HG03175 (cell line): Measurements from ENCODE around the gene PKD2L2.
"Not testable (repeated sequence)": the region's sequence is repeated elsewhere in the genome, so short reads cannot be mapped to it uniquely, and the experiment has no call there.

ENCODE experiments used
- ATAC-seq: cut with Tn5 transposase; IDR thresholded peaks from one replicate; pipeline ENCODE4 v1.9.1; 2021; ENCODE audit warnings: mild to moderate bottlenecking, moderate library complexity; ENCODE audit not compliant: unreplicated experiment

PKD2L2 gene

DNA sequence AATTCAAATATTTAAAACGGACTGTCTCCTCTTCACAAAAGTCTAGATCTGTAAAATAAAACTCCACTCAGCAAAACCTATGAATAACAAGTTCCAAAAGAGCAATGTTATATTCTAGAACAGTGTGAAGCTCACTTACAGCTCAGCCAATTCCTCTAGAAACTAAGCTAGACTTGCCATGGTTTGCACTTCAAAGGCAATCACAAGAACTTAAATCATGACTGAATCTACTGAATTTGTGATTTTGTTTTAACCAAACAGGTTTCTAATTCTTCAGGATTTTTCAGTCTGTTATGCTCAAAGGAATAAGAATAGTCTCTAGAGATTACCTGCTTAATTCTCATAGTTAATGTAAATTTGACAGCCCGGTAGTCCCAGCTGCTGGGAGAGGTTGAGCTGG lies 1.4 kb upstream of the PKD2L2 start:
- no peak for ATAC-seq

DNA sequence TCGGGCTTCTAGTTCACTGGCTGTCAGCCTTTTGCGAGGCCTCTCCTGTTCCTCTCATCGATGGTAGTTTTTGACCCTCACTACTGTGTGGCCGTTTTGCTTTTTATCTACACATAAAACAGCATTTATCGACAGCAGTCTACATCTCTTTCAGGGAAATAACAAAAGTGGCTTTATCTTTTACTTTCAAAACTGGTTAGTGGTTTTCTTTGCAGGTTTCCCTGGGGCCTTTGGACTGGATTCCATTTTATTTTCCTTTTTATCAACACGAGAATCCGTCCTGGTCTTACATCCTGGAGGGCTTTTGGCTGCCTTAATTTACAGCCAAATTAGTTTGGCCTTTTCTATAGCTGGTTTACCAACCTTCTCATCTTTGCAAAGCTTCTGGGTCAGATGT lies 793 bp upstream of the PKD2L2 start:
- ATAC-seq: peak; percentile 1

DNA sequence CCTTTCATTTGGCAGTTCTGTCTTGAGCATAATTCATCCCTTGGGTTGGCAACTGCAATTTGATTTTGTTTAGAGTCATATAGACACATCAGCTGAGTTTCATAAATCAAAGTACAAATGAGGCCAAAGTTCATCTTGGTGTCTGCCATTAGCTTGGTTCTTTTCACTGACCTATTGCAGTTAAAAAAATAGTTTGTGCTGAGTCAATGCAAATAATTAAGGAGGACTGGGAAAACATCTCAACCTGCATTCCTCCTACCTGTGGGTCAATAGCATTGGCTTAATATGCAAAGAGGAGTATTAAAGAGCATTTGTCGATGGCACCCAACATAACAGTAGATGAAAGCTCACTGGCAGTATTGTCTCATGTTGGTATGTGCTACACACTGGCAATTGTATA lies 1.6 kb downstream of the PKD2L2 start:
- no peak for ATAC-seq

DNA sequence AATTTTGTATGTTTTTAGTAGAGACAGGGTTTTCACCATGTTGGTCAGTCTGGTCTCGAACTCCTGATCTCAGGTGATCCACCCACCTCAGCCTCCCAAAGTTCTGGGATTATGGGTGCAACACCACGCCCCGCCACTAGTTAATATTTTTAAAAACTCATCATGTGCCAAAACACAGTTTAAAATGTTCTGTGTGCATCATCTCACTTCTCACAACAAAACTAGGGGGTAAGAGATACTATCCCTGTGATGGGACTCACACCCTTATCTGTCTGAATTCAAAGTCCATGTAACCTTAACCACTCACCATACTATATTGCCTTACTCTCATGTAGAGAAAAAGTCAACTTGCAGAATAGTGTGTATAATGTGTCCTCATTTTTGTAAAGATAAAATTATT lies 2.6 kb downstream of the PKD2L2 start:
- no peak for ATAC-seq

DNA sequence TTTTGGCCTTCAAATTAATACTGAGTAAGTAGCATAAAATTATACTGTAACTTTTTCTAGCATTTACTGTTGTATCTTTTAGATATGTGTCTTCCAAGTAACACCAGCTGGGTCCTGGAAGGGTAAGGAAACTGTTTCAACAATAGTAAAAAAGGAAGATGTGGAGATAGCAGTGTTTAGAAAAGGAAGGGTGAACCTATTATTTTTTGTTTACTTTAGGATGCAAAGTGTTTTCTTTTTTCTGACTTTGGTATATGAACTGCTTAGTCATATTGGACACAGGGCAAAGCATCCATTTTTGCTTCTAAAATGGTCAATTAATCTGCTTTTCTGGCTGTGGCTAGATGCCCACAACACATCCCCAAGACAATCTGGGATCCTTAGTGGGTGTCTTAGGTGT lies 5.3 kb downstream of the PKD2L2 start:
- no peak for ATAC-seq

DNA sequence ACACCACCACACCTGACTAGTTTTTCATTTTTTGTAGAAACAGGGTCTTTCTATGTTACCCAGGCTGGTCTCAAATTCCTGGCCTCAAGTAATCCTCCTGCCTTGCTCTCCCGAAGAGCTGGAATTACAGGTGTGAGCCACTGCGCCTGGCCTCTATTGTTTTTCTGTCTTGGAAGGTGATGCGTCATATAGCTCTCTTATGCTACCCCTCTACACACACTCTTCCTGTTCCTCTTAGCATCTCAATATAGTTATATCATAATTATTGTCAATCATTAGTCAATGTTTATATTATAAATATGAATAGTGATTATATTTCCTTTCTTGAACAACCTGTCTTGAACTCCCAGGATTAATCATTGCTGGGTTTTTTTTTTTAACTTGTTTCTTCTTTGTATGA lies 7.3 kb downstream of the PKD2L2 start:
- ATAC-seq: no peak

DNA sequence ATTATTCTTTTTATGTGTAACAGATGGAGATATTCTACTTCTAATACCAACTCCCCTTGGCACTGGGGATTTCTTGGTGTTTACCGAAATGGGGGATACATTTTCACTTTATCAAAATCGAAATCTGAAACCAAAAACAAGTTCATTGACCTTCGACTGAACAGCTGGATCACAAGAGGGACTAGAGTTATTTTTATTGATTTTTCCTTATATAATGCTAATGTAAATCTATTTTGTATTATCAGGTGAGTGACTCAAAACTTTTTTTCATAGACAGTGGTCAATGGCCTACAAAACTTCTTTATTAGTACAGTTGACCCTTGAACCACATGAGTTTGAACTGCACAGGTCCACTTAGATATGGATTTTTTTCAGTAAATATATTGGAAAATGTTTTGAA lies 10.2 kb downstream of the PKD2L2 start:
- ATAC-seq: no peak

DNA sequence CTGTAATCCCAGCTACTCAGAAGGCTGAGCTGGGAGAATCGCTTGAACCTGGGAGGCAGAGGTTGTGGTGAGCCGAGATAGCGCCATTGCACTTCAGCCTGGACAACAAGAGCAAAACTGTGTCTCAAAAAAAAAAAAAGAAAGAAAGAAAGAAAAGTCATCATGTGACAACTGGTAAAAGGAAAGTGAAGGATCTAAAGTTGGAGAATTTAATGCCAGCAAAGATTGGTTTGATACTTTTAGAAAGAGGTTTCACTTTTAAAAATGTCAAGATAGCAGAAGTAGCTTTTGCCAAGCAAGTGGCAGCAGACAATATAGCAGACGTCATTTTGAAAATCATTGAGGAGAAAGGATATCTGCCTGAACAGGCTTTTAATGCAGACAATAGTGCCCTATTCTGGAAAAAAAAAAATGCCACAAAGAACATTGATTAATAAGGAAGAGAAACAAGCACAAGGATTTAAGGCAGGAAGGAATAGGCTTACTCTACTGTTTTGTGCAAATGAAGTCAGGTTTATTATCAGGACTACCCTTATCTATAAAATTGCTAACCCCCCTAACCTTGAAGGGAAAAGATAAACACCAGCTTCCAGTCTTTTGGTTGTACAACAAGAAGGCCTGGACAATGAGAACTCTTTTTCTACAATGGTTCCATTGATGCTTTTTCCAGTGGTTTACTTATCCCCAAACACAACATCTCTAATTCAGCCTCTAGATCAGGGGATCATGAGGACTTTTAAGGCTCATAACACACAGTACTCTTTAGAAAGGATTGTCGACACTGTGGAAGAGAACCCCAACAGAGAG lies 12.0 kb downstream of the PKD2L2 start:
- ATAC-seq: no peak

DNA sequence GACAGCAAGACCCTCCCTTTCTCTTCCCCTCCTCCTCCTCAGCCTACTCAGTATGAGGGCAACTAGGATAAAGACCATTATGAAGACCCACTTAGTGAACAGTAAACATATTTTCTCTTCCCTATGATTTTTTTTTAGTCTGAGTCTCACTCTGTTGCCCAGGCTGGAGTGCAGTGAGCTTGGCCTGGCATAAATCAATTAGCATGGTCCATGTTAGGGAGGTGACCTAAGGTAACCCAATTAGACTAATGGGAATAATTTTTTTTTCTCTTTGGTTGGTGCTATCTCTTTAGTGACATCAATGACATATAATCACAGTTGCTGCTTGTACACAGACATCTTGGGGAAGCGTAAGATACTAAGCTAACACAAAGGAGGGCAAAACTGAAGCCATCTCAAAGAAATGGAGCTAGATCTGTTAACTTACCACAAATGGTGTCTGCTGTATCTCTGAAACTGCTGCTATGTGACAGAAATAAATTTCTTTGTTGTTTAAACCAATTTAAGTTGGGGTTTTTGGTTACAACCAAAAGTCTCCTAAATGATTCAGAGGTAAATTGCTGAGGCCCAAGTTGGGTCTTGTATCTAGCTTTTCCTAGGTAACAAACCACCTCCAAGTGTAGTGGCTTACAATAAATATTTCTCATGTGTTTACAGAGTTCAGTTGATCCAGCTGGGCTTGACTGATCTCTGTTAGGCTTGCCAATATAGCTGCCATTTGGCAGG lies 13.3 kb downstream of the PKD2L2 start:
- ATAC-seq: no peak

DNA sequence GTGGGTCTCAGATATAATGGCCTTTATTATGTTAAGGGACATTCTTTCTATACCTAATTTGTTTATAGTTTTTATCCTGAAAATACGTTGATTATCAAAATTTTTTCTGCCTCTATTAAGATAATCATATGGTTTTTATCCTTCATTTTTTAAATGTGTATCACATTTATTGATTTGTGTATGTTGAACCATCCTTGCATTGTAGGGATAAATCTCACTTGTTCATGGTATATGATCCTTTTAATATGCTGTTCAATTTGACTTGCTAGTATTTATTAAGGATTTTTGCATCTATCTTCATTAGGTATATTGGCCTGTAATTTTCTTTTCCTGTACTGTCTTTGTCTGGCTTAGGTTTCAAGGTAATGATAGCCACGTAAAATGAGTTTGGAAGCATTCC lies 25.5 kb downstream of the PKD2L2 start:
- ATAC-seq: no peak

DNA sequence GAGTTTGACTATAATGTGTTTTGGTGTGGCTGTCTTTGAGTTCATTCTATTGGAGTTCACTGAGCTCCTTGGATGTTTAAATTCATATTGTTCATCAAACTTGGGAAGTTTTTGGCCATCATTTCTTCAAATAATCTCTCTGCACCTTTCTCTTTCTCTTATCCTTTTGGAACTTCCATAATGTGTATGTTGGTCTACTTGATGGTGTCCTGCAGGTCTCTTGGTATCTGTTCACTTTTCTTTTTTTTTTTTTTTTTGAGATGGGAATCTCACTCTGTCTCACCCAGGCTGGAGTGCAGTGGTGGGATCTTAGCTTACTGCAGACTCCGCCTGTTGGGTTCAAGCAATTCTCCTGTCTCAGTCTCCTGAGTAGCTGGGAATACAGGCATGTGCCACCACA lies 27.7 kb downstream of the PKD2L2 start:
- ATAC-seq: no peak

DNA sequence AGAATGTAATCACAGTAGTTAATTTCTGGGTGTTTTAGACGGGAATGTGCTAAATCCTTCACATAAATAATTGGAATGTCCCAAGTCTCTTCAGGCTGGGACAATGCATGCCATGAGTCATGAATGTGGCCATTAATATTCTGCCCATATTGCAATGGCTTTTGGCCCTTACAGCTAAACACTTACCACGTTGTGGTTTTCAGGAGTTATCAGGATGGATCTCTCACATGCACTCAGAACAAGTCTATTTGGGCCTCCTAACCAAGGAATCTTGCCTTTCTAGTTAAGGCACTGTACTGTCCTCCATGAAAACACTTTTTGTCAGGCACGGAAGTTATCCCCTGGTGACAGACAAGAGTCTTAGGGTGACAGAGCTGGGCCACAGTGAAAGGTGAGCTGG lies 32.7 kb downstream of the PKD2L2 start:
- ATAC-seq: no peak

DNA sequence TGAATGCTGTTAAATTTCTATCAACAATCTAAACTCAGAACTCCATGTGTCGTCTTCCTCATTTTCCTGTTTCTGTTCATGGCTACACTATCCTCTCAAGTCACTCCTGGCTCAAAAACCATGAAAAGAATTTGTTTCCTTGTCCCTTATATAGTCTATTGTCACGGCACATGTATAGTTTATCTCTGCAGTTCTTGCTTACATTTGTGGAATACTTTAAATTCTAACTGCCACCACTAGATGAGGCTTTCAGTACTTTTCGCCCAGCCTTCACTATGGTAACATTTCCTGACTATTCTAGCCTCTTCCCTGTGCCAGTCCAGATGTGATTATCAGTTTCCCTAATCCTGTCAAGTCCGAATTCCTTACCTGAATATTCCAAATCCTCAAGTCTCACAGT lies 34.6 kb downstream of the PKD2L2 start:
- no peak for ATAC-seq

DNA sequence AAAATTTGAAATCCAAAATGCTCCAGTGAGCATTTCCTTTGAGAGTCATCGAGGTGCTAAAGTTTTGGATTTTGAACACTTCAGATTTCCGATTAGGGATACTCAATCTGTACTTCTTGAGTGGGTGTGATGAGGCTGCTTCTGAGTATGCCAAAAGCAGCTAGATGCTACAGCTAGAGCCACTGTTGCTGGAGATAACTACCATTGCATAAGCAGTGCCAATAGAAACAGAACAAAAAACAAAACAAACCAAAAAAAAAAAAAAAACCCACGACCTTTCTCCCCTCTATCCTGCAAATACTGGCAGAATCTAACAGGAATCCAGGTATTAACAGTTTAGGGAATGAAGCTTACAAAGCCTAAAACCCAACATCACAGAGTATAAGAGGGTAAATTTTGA lies 43.5 kb downstream of the PKD2L2 start:
- no peak for ATAC-seq

DNA sequence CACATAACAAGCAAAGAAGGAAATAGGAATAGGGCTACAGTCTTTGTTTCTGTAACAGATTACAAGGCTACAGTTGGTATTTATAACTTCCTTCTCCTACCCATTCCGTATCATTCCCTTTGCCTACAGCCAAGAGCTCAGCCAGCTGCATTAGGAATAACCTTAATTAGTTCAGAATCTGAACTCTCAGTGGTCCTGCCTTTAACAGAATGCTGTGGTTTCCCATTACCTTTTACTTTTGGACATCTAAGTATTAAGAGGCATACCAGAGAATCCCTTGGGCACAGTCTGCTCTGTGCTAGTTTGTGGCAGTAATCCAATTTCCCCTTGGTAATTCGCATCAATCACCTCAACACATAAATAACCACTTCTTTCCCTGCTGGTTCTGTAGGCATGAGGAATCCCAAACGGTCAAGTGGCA lies 44.2 kb downstream of the PKD2L2 start:
- ATAC-seq: no peak

DNA sequence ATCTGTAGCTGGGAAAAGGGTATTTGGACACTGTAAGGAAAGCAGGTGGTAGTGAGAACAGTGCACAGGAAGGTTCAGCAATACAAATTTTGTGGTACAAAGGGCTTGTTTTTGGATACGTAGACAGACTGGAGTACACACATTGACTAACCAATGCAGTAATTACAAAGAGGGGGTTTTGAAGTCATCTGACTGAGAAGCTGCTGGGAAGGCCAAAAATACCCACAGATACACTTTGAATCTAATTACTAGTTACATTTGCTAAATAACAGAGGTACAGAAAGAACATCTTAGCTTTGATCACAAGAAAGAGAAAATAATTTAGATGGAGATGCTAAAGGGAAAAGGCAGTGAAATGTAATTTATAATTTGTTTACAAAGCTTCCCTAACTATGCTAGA lies 45.9 kb downstream of the PKD2L2 start:
- ATAC-seq: no peak

DNA sequence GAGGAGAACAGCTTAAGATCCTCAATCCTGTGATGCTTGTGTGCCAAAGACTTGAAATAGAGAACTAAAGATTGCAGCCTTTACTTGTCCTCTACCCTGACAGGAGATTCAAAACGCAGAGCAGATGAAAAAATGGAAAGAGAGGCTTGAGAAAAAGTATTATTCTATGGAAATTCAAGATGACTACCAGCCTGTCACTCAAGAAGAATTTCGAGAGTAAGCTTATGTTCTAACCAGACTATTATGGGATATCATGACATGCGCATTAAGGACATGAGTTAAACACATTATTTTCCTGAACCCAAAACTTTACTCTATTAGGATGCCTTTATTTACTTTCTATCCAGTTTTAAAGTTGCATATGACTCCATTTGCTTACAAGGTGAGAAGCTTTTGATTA lies 46.4 kb downstream of the PKD2L2 start:
- no peak for ATAC-seq

DNA sequence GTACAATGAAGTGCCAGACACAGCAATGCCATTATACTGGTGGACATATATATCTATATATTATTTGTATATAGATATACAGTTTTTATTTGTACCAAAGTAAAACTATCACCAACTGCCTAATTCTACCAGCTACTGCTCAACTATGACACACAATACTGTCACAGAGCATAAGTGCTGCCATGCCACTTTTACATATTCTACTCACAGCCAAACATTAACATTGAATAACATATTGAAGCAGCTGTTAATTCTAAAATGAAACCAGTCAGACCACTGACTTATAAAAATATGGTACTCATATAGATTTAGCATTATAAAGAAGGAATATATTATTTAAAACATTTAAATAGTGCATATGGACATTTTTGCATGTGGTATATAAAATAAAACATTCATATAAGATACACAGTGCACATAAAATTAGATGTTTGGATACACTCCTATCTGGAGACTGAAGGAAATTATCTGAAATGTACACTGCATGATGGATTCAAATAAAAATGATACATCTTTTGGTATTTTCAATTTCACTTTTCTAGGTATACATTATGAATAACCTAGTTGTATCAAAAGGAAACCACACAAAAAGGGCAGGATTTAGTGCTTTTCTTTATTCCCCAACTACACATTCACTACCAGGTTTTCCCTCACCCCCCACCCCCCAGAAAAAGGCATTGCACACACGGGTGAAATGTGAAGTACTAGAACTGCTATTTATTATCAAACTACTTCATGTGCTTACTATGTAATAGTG lies 48.9 kb downstream of the PKD2L2 start:
- ATAC-seq: no peak

DNA sequence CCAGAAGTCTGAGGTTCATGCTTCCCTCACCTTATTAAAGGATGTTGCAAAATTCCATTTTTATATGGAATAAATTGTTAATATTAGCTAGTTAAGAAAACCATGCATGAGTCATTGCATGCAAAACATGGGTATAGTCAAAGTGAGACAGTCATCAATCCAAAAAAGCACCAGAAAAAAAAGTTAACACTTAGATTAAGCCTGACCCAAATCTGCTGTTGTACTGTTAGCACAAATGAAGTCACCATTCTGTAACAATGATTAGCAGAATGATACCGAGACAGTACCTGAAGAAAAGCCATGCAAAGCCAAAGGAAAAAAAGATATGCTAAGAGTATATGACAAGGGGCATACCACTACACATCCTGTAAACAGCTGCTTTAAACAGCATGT lies 49.5 kb downstream of the PKD2L2 start:
- ATAC-seq: peak; percentile 56

DNA sequence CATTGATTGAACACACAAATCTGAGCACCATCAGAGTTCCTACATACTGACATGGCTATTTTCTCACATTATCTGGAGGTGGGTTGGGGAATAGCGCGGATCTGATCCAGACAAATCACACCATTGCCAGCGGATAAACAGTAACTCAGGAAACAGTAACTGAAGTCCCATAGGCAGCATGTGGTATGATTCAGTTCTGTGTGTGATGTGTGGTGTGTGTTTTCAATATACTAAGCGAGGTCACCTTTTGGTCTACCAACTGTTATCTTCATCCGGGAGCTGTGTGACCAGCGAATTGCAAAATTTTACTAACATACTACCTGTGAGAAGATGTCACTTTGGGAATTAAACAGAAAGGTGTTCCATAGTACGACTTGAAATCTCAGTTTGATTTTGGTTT lies 50.1 kb downstream of the PKD2L2 start:
- ATAC-seq: no peak

DNA sequence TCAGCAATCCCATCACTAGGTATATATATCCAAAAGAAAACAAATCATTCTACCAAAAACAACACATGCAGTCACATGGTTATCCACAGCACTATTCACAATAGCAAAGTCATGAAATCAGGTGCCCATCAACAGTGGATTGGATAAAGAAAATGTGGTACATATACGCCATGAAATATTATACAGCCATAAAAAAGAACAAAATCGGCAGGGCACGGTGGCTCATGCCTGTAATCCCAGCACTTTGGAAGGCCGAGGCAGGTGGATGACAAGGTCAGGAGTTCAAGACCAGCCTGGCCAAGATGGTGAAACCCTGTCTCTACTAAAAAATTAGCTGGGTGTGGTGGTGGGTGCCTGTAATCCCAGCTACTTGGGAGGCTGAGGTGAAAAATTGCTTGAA lies 55.0 kb downstream of the PKD2L2 start:
- not testable (repeated sequence) for ATAC-seq

DNA sequence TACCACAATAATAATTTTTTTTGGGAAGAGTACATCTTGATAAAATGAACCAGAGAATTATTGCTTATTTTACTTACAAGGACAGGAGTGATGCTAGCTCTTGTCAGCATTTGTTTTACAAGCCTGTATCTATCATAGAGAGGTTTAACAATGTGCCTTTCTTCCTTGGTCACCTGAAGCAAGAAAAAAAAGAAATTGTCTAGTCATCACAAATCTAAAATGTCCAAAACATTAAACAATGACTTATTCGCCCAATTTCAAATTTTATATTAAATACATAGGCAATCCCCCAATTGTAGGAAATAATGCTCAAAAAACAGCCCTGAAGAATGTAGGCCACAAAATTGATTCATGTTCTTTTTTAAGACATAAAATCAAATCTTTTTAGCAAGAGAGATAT lies 56.6 kb downstream of the PKD2L2 start:
- no peak for ATAC-seq
